Measurements from ENCODE around the gene PTPRM. TPM values are rescaled to one million over a fixed set of nuclear protein-coding genes. Genes with fewer than 3 reads are reported as not detected.

Gene PTPRM
- total RNA-seq, 1 donor from 2014 or later, result 65.5 TPM

DNA sequence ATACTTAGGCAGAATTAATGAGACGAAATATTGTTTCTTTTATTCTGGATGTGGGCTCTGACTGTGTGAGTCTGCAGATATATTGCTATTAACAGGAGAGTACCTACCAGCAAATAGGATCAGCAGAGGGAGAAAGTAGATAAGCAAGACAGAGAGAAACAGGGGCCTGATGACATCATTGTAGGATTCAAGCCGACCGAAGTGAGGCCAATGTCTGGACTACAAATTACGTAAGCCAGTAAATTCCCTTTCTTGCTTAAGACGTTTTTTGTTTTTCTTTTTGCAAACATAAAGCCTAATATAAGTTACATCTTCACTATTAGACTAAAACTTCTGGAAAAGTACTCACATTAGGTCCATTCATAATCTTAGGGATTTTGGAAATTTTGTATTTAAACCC is 21.4 kb upstream of the PTPRM start:
- DNase-seq (ENCODE audit: low read depth), result no peak
- TF ChIP-seq, protein P1, sequence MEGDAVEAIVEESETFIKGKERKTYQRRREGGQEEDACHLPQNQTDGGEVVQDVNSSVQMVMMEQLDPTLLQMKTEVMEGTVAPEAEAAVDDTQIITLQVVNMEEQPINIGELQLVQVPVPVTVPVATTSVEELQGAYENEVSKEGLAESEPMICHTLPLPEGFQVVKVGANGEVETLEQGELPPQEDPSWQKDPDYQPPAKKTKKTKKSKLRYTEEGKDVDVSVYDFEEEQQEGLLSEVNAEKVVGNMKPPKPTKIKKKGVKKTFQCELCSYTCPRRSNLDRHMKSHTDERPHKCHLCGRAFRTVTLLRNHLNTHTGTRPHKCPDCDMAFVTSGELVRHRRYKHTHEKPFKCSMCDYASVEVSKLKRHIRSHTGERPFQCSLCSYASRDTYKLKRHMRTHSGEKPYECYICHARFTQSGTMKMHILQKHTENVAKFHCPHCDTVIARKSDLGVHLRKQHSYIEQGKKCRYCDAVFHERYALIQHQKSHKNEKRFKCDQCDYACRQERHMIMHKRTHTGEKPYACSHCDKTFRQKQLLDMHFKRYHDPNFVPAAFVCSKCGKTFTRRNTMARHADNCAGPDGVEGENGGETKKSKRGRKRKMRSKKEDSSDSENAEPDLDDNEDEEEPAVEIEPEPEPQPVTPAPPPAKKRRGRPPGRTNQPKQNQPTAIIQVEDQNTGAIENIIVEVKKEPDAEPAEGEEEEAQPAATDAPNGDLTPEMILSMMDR (IDR thresholded peaks at IDR 0.05; ENCODE audit: insufficient read depth, low read length, poor library complexity, severe bottlenecking), result no peak
- Histone ChIP-seq H3K36me3 (ENCODE audit: control insufficient read depth, insufficient read depth, low read length) (no peaks in the 10 kb centered on the region), H3K4me3 (ENCODE audit: low read depth, low read length) (no peak overlapping the region), H3K27me3 (ENCODE audit: control insufficient read depth, insufficient read depth, low read length) (no peaks in the 10 kb centered on the region)

DNA sequence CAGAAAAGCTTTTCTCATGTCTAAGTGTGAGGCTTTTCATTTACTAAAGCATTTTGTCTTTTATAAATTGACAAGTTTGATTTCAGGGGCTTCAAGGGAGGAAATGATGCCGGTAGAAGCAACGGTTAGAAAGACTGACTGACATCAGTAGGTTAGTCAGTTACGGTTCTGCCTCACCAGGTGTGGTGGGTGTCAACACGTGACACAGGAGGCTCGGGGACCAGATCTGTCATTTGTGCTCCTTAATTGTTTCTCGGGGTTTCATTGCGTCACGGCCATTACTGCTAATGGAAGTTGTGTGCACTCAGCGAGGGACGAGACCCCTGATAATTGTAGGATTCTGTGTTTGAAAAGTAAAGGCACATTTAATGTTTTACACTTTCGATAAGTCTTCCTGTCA is 18.9 kb upstream of the PTPRM start:
- Histone ChIP-seq H3K36me3 (ENCODE audit: control insufficient read depth, insufficient read depth, low read length) (no peaks in the 10 kb centered on the region), H3K4me3 (ENCODE audit: low read depth, low read length) (no peak overlapping the region), H3K27me3 (ENCODE audit: control insufficient read depth, insufficient read depth, low read length) (no peaks in the 10 kb centered on the region)
- DNase-seq (ENCODE audit: low read depth), result no peak
- TF ChIP-seq, protein P1 (IDR thresholded peaks at IDR 0.05; ENCODE audit: insufficient read depth, low read length, poor library complexity, severe bottlenecking), result no peak

DNA sequence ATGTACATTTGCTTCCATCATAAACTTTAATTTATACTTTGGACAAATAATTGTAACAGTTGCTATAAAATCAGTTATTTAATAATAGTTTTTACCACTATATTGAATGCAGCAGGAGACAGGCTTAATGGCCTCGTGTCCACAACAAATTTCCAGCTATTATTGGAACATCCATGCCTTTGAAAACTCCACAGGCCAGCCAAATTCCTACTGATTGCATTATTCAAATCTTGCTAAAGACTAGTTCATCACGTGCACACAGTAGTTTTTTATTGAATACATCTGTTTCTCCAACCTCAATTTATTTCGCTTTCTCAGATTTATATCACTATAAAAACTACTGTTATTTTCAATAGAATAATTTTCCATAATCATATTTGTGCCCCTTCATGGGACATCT is 18.4 kb upstream of the PTPRM start:
- TF ChIP-seq, protein P1 (IDR thresholded peaks at IDR 0.05; ENCODE audit: insufficient read depth, low read length, poor library complexity, severe bottlenecking), result no peak
- Histone ChIP-seq H3K4me3 (ENCODE audit: low read depth, low read length) (no peak overlapping the region), H3K27me3 (ENCODE audit: control insufficient read depth, insufficient read depth, low read length) (no peaks in the 10 kb centered on the region), H3K36me3 (ENCODE audit: control insufficient read depth, insufficient read depth, low read length) (no peaks in the 10 kb centered on the region)
- no peak for DNase-seq (ENCODE audit: low read depth)

DNA sequence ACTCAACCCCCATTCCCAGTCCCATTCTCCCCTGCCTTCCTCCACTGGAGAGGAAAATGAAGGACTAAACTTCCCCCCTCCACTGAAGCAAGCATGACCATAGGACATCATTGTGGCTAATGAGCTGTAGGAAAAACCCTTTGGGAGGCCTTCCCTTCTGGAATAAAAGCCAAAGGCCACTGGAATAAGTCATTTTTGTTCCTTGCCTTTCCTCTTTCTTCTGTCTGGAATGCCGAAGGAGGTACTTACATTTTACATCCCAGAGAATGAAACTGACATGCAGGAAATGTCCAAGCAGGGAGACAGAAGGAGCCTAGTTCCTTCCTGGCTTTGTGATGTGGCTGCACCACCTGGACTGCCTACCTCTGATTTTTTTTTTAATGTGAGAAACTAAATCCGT is 9.1 kb upstream of the PTPRM start:
- no peak for DNase-seq (ENCODE audit: low read depth)
- Histone ChIP-seq H3K4me3 (ENCODE audit: low read depth, low read length) (no peak overlapping the region), H3K36me3 (ENCODE audit: control insufficient read depth, insufficient read depth, low read length) (no peaks in the 10 kb centered on the region), H3K27me3 (ENCODE audit: control insufficient read depth, insufficient read depth, low read length) (no peaks in the 10 kb centered on the region)
- TF ChIP-seq, protein P1 (IDR thresholded peaks at IDR 0.05; ENCODE audit: insufficient read depth, low read length, poor library complexity, severe bottlenecking), result no peak

GRCh38 chr18:7558769-7559168 is 8.3 kb upstream of the PTPRM start:
- Histone ChIP-seq H3K4me3 (ENCODE audit: low read depth, low read length) (no peak overlapping the region), H3K36me3 (ENCODE audit: control insufficient read depth, insufficient read depth, low read length) (no peaks in the 10 kb centered on the region), H3K27me3 (ENCODE audit: control insufficient read depth, insufficient read depth, low read length) (no peaks in the 10 kb centered on the region)
- no peak for DNase-seq (ENCODE audit: low read depth)
- TF ChIP-seq, protein P1 (IDR thresholded peaks at IDR 0.05; ENCODE audit: insufficient read depth, low read length, poor library complexity, severe bottlenecking), result no peak

GRCh38 chr18:7559709-7560319 is 7.3 kb upstream of the PTPRM start:
- TF ChIP-seq, protein P1 (IDR thresholded peaks at IDR 0.05; ENCODE audit: insufficient read depth, low read length, poor library complexity, severe bottlenecking), result no peak
- DNase-seq (ENCODE audit: low read depth), result no peak
- Histone ChIP-seq H3K27me3 (ENCODE audit: control insufficient read depth, insufficient read depth, low read length) (no peaks in the 10 kb centered on the region), H3K36me3 (ENCODE audit: control insufficient read depth, insufficient read depth, low read length) (no peaks in the 10 kb centered on the region), H3K4me3 (ENCODE audit: low read depth, low read length) (no peak overlapping the region)
